Prostate gland (tissue), 2 donors: ENCODE data around the gene MRM1. TPM values are rescaled to one million over a fixed set of nuclear protein-coding genes. Genes with fewer than 3 reads are reported as not detected.
A peak's percentile ranks its signal among the peaks of the same experiment; 100 is the strongest.

Source experiments
- DNase-seq: peaks from one replicate; pipeline ENCODE4 v3.0.0-alpha.2; 2019; ENCODE audit warnings: low spot score
- H3K27ac ChIP-seq, 2 donors: fragments of 200-600 bp; sonication (generic); 2 replicates each; pipeline ENCODE4 v1.5.1; 2017 to 2019
- H3K27me3 ChIP-seq: fragments of 200-600 bp; sonication (generic); replicated peaks from 2 replicates; pipeline ENCODE4 v1.5.1; 2019; ENCODE audit not compliant: insufficient read depth
- H3K36me3 ChIP-seq, 2 donors: fragments of 200-600 bp; sonication (generic); 1 replicate in 1 of 2; 2 replicates in 1 of 2; pipeline versions ENCODE4 v1.5.1 to v1.8.1; 2017 to 2019
- H3K4me1 ChIP-seq: fragments of 200-600 bp; sonication (generic); replicated peaks from 2 replicates; pipeline ENCODE4 v1.5.1; 2019
- H3K4me3 ChIP-seq, 2 donors: fragments of 200-600 bp; sonication (generic); 2 replicates each; pipeline ENCODE4 v1.5.1; 2017 to 2019
- H3K9me3 ChIP-seq: fragments of 200-600 bp; sonication (generic); 2 replicates; pipeline ENCODE4 v1.5.1; 2017
- POLR2A ChIP-seq: fragments of 450-650 bp; IDR thresholded peaks from one replicate; pipeline ENCODE4 v1.6.1; 2016; ENCODE audit warnings: antibody characterized with exemption, mild to moderate bottlenecking
- POLR2AphosphoS5 ChIP-seq: sonication (generic); formaldehyde crosslinking; IDR thresholded peaks from one replicate; pipeline ENCODE4 v1.6.1; 2017; ENCODE audit warnings: antibody characterized with exemption
- WGBS: methylation state at CpG from one replicate; pipeline ENCODE4 v1.1.5; 2018; 5-methylcytosine and 5-hydroxymethylcytosine counted together
- intact Hi-C: fragments of 100-400 bp; cut with DNase I; formaldehyde crosslinking; loops from one replicate; pipeline ENCODE4 v1.14.2; 2022
- total RNA-seq, 2 donors: library from RNA; depleted of rRNA; stranded (reverse); fragments of >200 nt; gene quantifications; one replicate each; pipeline ENCODE4 v1.1.0, GENCODE V29; 2016
- TF ChIP-seq, protein P1 (sequence below), 4 experiments: fragments of 200-600 bp in 2 of 4; fragments of 450-650 bp in 2 of 4; sonication (generic) in 2 of 4; IDR thresholded peaks; 1 replicate in 3 of 4; 2 replicates in 1 of 4; pipeline ENCODE4 v1.5.1; 2016 to 2019; ENCODE audit warnings: antibody characterized with exemption in 4 of 4, mild to moderate bottlenecking in 2 of 4, moderate library complexity in 2 of 4

MRM1 gene, protein sequence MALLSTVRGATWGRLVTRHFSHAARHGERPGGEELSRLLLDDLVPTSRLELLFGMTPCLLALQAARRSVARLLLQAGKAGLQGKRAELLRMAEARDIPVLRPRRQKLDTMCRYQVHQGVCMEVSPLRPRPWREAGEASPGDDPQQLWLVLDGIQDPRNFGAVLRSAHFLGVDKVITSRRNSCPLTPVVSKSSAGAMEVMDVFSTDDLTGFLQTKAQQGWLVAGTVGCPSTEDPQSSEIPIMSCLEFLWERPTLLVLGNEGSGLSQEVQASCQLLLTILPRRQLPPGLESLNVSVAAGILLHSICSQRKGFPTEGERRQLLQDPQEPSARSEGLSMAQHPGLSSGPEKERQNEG
- total RNA-seq, result 10 to 100 TPM in 1 of 2 donors, 1 to 10 TPM in 1; 7.8 to 10.2 TPM

DNA sequence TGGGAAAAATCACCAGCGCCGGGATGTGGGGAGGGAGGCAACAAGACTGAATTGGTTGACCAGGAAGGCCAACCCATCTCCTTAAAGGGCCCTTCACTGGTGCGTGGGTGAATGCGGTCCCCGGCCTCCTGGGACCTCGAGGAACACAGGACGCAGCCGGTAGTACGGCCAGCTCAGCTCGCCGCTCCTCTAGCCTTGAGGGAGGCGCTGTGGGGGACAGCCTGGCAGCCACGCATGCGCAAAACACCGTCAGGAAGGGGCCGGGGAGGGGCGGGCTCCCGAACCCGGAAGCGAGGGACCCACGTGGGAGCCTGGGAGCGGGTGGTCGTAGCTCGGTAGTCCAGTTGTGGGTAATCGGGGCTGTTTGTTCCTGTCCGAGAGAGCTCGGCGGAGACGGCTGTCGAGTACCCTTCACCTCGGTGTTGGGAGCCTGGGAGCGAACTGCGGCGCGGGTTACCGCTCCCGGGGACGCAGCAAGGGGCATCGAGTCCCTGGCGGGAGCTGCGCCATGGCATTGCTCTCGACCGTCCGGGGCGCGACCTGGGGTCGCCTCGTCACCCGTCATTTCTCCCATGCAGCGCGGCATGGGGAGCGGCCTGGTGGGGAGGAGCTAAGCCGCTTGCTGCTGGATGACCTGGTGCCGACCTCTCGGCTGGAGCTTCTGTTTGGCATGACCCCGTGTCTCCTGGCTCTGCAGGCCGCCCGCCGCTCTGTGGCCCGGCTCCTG, at the start of gene MRM1:
Gene MRM1 (plus strand): TSS at position 281 of the 727 bp plus-strand sequence. CDS start 228 bp downstream, at position 509.
- peak within 1 kb of the TSS; percentile 64 to 78 for H3K27ac ChIP-seq
- intact Hi-C loops, result no loop called here
- H3K4me1 ChIP-seq, result no peaks in the 10 kb centered on the region
- WGBS, result 0% methylated on average over 39 of the region's 60 CpGs
- no peaks in the 10 kb centered on the region for H3K27me3 ChIP-seq
- H3K9me3 ChIP-seq, result no peaks in the 10 kb centered on the region
- H3K36me3 ChIP-seq, result no peaks in the 10 kb centered on the region
- TF ChIP-seq, protein P1, sequence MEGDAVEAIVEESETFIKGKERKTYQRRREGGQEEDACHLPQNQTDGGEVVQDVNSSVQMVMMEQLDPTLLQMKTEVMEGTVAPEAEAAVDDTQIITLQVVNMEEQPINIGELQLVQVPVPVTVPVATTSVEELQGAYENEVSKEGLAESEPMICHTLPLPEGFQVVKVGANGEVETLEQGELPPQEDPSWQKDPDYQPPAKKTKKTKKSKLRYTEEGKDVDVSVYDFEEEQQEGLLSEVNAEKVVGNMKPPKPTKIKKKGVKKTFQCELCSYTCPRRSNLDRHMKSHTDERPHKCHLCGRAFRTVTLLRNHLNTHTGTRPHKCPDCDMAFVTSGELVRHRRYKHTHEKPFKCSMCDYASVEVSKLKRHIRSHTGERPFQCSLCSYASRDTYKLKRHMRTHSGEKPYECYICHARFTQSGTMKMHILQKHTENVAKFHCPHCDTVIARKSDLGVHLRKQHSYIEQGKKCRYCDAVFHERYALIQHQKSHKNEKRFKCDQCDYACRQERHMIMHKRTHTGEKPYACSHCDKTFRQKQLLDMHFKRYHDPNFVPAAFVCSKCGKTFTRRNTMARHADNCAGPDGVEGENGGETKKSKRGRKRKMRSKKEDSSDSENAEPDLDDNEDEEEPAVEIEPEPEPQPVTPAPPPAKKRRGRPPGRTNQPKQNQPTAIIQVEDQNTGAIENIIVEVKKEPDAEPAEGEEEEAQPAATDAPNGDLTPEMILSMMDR (IDR thresholded peaks at IDR 0.05), result peak in 3 of 4 experiments; percentile 22 to 37 (median 35)
- TF ChIP-seq POLR2AphosphoS5 (peak; percentile 88), POLR2A (peak; percentile 66)
- peak; percentile 88 for DNase-seq
- peak within 1 kb of the TSS; percentile 54 to 89 for H3K4me3 ChIP-seq

DNA sequence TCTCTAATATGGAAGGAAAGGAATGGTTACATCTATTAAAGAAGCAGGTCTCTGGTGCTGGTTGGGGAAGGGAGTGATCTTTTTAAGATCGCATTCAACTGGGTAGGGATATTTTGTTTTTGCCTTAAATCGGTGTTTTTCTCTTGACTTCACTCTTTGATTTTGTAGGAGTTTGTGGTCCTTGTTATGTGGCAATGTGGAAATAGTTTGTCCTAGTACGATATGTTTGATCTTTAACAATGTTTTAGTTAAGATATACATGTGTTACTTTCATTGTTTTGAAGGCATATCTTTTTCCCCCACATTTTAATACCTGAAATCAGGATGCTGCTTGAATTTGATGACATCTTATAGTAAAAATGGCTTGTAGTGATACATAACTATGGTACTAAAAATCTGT, 47.9 kb upstream of the MRM1 start:
- TF ChIP-seq, protein P1 (IDR thresholded peaks at IDR 0.05), result no peak
- no peak for TF ChIP-seq POLR2A
- no peak for TF ChIP-seq POLR2AphosphoS5
- Histone ChIP-seq H3K27ac (no peak overlapping the region), H3K36me3 (peaks cover 4% of the 10 kb centered on the region in 2 donors), H3K4me3 (no peak overlapping the region), H3K4me1 (peaks cover 4% of the 10 kb centered on the region), H3K9me3 (no peaks in the 10 kb centered on the region), H3K27me3 (no peaks in the 10 kb centered on the region)
- no peak for DNase-seq
- intact Hi-C loops, result no loop called here
- 88% methylated on average over 3 of the region's 3 CpGs for WGBS

DNA sequence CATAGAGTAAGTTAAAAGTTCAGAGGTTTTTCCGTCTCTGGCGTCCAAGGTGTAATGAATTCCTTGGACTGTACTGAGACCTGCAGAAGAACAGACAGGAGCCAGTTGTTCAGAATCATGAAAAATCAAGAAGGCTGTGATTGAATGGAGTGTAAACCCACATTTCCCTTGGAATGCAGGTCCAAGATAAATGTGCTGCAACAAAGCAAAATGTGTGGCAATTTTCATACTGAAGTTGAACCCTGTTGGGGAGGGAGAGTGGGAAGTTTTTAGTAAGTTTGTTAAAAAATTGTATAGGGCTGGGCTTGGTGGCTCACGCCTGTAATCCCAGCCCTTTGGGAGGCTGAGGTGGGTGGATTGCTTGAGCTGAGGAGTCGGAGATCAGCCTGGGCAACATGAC, 35.3 kb upstream of the MRM1 start:
- WGBS, result 92% methylated on average over 4 of the region's 4 CpGs
- no peaks in the 10 kb centered on the region for H3K36me3 ChIP-seq
- H3K27me3 ChIP-seq, result no peaks in the 10 kb centered on the region
- no peaks in the 10 kb centered on the region for H3K9me3 ChIP-seq
- intact Hi-C loops, result no loop called here
- no peak overlapping the region for H3K27ac ChIP-seq
- no peak for DNase-seq
- no peaks in the 10 kb centered on the region for H3K4me1 ChIP-seq
- no peak for TF ChIP-seq POLR2AphosphoS5
- TF ChIP-seq, protein P1 (IDR thresholded peaks at IDR 0.05), result no peak
- no peak for TF ChIP-seq POLR2A
- H3K4me3 ChIP-seq, result no peak overlapping the region

DNA sequence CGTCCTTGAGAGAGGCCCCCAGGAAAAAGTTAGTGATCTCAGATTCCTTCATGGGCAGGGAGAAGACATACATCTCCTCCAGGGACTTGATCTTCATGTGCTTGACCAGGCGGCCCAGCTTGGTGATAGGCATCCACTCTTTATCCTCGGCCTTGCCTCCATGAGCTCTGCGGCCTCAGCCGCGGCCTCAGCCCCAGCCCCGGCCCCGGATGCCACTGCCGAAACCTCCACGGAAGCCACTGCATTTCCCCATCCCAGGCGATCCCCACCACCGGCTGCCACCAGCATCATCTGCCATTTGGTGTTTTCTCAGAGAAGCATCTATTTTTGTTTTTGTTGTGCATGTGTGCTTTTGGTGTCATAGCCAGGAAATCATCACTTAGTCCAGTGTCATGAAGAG, 26.4 kb upstream of the MRM1 start:
- TF ChIP-seq, protein P1 (IDR thresholded peaks at IDR 0.05), result no peak
- TF ChIP-seq POLR2A (no peak), POLR2AphosphoS5 (no peak)
- 92% methylated on average over 12 of the region's 12 CpGs for WGBS
- Histone ChIP-seq H3K9me3 (no peaks in the 10 kb centered on the region), H3K27ac (no peak overlapping the region), H3K36me3 (peaks cover 0 to 8% of the 10 kb centered on the region in 2 donors), H3K4me3 (no peak overlapping the region), H3K4me1 (no peaks in the 10 kb centered on the region), H3K27me3 (no peaks in the 10 kb centered on the region)
- intact Hi-C loops, result no loop called here
- no peak for DNase-seq
